Naive thymus-derived CD8-positive, alpha-beta T cell (primary cell): Measurements from ENCODE around the gene GRID2IP. TPM values are rescaled to one million over a fixed set of nuclear protein-coding genes. Genes with fewer than 3 reads are reported as not detected.
"Not testable (repeated sequence)": the region's sequence is repeated elsewhere in the genome, so short reads cannot be mapped to it uniquely, and the experiment has no call there.

Experiments used
- ATAC-seq, 2 donors: fragments of 150-1000 bp; cut with Tn5 transposase in 1 of 2; sonication (Bioruptor Pico), chemical (Tn5 transposase) in 1 of 2; 1 replicate in 1 of 2; 2 replicates in 1 of 2; pipeline ENCODE4 v1.10.0; 2021; ENCODE audit warnings: mild to moderate bottlenecking in 2 of 2, moderate library complexity in 2 of 2
- POLR2A ChIA-PET: fragments of 350-600 bp; sonication (Branson Sonifier 250); formaldehyde crosslinking; loops from one replicate; lab custom pipeline; 2021; ENCODE audit warnings: antibody characterized with exemption; lab: Charles Lee
- DNase-seq, 10 donors: peaks; one replicate each; pipeline versions ENCODE4 v3.0.0 to v3.0.0-alpha.2; 2020 to 2022
- H3K27ac Mint-ChIP-seq, 10 donors: one replicate each; pipeline ENCODE4 v1.8.0; 2020 to 2022; ENCODE audit warnings: mild to moderate bottlenecking in 10 of 10, mixed read lengths in 10 of 10, moderate library complexity in 4 of 10, inconsistent platforms in 1 of 10
- H3K27me3 Mint-ChIP-seq, 5 donors: one replicate each; pipeline ENCODE4 v1.8.0; 2021 to 2022; ENCODE audit warnings: mixed read lengths in 5 of 5
- H3K36me3 Mint-ChIP-seq, 3 donors: one replicate each; pipeline ENCODE4 v1.8.0; 2020 to 2022; ENCODE audit warnings: mixed read lengths in 3 of 3, mild to moderate bottlenecking in 2 of 3, inconsistent platforms in 1 of 3
- H3K4me1 Mint-ChIP-seq, 4 donors: one replicate each; pipeline ENCODE4 v1.8.0; 2021 to 2022; ENCODE audit warnings: mixed read lengths in 4 of 4
- H3K4me3 Mint-ChIP-seq, 10 donors: one replicate each; pipeline ENCODE4 v1.8.0; 2020 to 2022; ENCODE audit warnings: mild to moderate bottlenecking in 10 of 10, mixed read lengths in 10 of 10, moderate library complexity in 6 of 10, inconsistent platforms in 1 of 10
- H3K9me3 Mint-ChIP-seq, 9 donors: one replicate each; pipeline ENCODE4 v1.8.0; 2020 to 2022; ENCODE audit warnings: mixed read lengths in 9 of 9, mild to moderate bottlenecking in 3 of 9, inconsistent platforms in 1 of 9, moderate library complexity in 1 of 9
- polyA plus RNA-seq, 3 donors: library from polyadenylated mRNA; unstranded; fragments of 300-500 nt; fragmentation: Illumina TruSeq; gene quantifications; one replicate each; pipeline ENCODE4 v1.2.3, GENCODE V29; 2021
- total RNA-seq, 8 experiments: library from RNA in 2 of 8; stranded (reverse) in 2 of 8; gene quantifications; one replicate each; pipeline ENCODE4 v1.2.3 and lab custom pipeline; 2021 to 2026

The GRID2IP gene
- total RNA-seq (1 to 10 TPM; 2.6 TPM), polyA plus RNA-seq (under 1 TPM in 2 of 3 donors, not detected in 1; 0.05 to 0.09 TPM), total RNA-seq (lab: John Stamatoyannopoulos, UW) (0.06 to 3.4 (median 1.6) reads per million in 6 experiments)

DNA sequence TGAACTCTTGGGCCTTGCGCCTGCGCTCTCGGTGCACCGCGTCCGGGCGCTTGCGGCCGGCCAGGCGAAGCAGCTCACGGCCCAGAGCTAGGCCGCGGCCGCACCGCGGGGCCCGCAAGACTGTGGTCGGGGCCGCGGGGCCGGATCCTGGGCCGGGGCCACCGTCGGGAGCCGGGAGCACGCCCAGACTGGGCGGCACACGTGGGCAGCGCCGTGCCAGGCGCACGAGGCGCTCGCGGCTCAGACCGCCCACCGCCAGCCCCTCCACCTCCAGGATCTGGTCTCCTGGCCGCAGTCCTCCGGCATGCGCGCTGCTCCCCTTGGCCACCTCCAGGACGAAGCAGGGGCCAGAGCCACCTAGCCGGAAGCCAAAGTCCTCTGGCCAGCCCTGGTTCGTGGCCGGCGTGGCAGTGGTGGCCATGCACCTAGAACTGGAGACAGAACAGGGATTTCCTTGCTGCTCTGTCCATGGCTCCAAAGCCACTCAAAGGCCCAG, at the start of gene GRID2IP:
GRID2IP (minus strand) TSS at position 446 of the 496 bp plus-strand sequence; CDS start at position 421, 25 bp downstream.
- Mint-ChIP-seq H3K4me1 (peaks cover 2 to 16% (median 12%) of the 10 kb centered on the region in 4 donors), H3K36me3 (no peaks in the 10 kb centered on the region), H3K4me3 (no peak within 1 kb of the TSS), H3K27ac (peak within 1 kb of the TSS in 2 of 10 donors; percentile 44 to 91), H3K9me3 (no peaks in the 10 kb centered on the region), H3K27me3 (no peaks in the 10 kb centered on the region)
- ATAC-seq: no peak
- POLR2A ChIA-PET: no interaction called here
- no peak for DNase-seq

DNA sequence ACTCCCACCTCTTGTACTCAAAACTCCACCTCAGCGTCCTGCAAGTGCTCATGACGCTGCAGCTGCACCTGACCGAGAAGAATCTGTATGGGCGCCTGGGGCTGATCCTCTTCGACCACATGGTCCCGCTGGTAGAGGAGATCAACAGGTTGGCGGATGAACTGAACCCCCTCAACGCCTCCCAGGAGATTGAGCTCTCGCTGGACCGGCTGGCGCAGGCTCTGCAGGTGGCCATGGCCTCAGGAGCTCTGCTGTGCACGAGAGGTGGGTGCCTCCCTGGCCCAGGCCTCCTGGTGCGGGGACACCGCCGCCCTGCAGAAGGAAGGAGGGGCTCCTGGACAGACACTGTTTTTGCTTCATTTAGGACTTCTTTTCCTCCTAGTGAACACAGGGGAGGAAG, 48.8 kb upstream of the GRID2IP start:
- ATAC-seq (no peak), DNase-seq (no peak)
- no peak overlapping the region for H3K4me3 Mint-ChIP-seq
- peaks cover 2 to 33% (median 14%) of the 10 kb centered on the region in 4 donors for H3K4me1 Mint-ChIP-seq
- POLR2A ChIA-PET: no interaction called here
- no peaks in the 10 kb centered on the region for H3K27me3 Mint-ChIP-seq
- peak overlapping the region in 1 of 10 donors; percentile 31 for H3K27ac Mint-ChIP-seq
- peaks cover 0 to 84% (median 18%) of the 10 kb centered on the region in 3 donors for H3K36me3 Mint-ChIP-seq
- no peaks in the 10 kb centered on the region for H3K9me3 Mint-ChIP-seq

DNA sequence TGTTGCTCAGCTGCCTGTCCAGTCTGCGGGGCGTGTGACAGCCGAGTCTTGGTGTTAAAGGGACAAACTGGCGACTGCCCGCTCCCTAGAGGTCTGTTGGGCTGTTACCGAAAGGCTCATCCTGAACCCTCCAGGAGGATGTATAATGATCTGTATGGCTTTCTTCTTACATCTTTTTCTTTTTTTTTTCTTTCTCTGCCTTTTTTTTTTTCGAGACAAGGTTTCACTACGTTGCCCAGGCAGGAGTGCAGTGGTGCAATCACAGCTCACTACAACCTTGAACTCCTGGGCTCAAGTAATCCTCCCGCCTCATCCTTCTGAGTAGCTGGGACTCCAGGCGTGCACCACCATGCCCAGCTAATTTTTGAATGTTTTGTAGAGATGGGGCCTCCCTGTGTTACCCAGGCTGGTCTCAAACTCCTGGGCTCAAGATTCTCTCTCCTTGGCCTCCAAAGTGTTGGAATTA, 39.4 kb upstream of the GRID2IP start:
- Mint-ChIP-seq H3K36me3 (peaks cover 0 to 67% (median 18%) of the 10 kb centered on the region in 3 donors), H3K4me1 (peaks cover 5 to 48% (median 21%) of the 10 kb centered on the region in 4 donors), H3K27me3 (no peaks in the 10 kb centered on the region), H3K9me3 (no peaks in the 10 kb centered on the region), H3K27ac (peak overlapping the region; percentile 83 to 96 (median 92)), H3K4me3 (peak overlapping the region; percentile 82 to 95 (median 94))
- DNase-seq (no peak), ATAC-seq (no peak)
- POLR2A ChIA-PET: interaction anchor here (0.6 to 3.6 kb wide), 11 partner anchors 10 to 667 kb away, joined by 3 to 50 read pairs (median 3); partner anchors contain the start of gene ZDHHC4

DNA sequence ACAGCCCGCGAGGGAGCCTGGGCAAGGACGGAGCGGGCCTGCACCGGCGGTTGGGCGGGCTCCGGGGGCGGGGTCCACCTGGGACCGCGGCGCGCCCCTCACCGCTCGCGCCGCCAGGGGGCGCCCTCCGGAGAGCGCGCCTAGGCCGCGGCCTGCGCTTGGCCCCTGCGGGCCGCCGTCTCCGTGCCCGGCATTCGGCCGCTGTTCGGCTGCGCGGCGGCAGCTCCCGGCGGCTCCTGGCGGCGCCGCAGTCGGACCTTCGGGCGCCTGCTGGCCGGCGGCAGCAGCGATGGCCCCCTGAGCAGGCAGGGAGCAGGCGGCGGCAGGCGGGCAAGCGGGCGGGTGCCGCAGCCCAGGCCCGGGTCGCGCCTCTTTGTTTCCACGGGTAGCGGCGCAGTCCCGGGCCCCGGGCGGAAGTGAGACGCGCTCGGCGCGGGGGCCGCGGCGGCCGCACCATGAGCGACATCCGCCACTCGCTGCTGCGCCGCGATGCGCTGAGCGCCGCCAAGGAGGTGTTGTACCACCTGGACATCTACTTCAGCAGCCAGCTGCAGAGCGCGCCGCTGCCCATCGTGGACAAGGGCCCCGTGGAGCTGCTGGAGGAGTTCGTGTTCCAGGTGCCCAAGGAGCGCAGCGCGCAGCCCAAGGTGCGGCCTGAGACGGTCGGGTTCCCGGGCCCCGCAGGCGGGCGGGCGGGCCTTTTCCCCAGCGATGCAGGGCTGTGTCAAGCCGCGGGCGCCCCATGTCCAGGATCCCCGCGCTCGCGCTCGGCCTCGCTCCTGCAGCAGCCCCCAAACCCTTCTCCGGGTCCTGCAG, 38.8 kb upstream of the GRID2IP start, which contains the start of gene INTS15:
INTS15 (plus strand) TSS at position 193 of the 816 bp plus-strand sequence; CDS start at position 456, 263 bp downstream.
- Mint-ChIP-seq H3K27ac (peak within 1 kb of the TSS; percentile 83 to 96 (median 92)), H3K9me3 (no peaks in the 10 kb centered on the region), H3K36me3 (peaks cover 0 to 66% (median 20%) of the 10 kb centered on the region in 3 donors), H3K4me1 (peaks cover 5 to 43% (median 20%) of the 10 kb centered on the region in 4 donors), H3K27me3 (no peaks in the 10 kb centered on the region), H3K4me3 (peak within 1 kb of the TSS; percentile 82 to 95 (median 94))
- ATAC-seq (peak; percentile 88 to 89), DNase-seq (peak; percentile 67 to 95 (median 88))
- POLR2A ChIA-PET: interaction anchor here (0.7 to 3.6 kb wide), 15 partner anchors 10 to 668 kb away, joined by 3 to 50 read pairs (median 3); partner anchors contain the start of genes ZDHHC4, ZNF316 and ZNF853

DNA sequence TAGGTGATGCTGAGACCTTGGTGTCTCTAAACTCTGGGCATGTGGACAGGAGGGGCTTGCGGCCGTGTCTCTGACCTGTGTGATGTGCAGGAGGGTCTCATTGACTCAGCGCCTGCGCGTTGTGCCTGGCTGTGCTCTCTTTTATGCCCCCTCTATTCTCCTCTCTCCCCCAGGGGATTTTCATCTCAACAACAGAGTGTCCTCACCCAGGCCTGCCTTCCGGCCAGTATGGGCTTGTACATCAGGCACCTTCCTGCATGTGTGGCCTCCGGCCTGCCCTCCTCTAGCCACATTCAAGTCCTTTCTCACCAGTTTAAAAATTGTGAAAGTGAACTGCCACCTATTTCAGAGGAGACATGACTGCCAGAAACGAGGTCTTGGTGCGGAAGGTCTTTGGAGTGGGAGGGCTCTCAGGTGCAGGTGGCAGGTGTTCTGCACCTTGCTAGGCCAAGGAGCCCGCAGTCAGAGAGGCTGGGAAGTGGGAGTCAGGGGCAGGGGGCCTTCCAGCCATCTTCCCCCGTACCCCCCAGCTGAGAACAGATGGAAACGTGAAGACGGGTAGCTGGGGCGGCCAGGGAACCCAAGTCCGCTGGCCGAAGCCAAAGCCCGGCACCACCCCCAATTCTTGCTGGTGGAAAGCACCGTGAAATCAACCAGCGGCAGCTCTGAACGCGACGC, 38.0 kb upstream of the GRID2IP start:
- H3K27me3 Mint-ChIP-seq: no peaks in the 10 kb centered on the region
- ATAC-seq: no peak
- H3K4me3 Mint-ChIP-seq: peak overlapping the region; percentile 64 to 93 (median 71)
- peak overlapping the region; percentile 46 to 94 (median 84) for H3K27ac Mint-ChIP-seq
- POLR2A ChIA-PET: interaction anchor here (0.7 to 3.6 kb wide), 11 partner anchors 9 to 62 kb away, joined by 3 to 50 read pairs (median 3); partner anchors contain the start of genes ZDHHC4, ZNF316 and ZNF853
- H3K4me1 Mint-ChIP-seq: peaks cover 5 to 39% (median 20%) of the 10 kb centered on the region in 4 donors
- DNase-seq: no peak
- no peaks in the 10 kb centered on the region for H3K9me3 Mint-ChIP-seq
- H3K36me3 Mint-ChIP-seq: peaks cover 0 to 67% (median 20%) of the 10 kb centered on the region in 3 donors

DNA sequence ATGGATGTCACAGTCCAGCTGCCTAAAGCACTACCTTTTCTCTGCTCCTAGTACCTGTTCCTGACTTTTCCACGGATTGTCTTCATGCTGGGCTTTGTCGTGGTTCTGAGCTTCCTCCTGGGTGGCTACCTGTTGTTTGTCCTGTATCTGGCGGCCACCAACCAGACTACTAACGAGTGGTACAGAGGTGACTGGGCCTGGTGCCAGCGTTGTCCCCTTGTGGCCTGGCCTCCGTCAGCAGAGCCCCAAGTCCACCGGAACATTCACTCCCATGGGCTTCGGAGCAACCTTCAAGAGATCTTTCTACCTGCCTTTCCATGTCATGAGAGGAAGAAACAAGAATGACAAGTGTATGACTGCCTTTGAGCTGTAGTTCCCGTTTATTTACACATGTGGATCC, 37.3 kb upstream of the GRID2IP start:
- POLR2A ChIA-PET: no interaction called here
- H3K4me3 Mint-ChIP-seq: peak overlapping the region in 9 of 10 donors; percentile 47 to 93 (median 68)
- DNase-seq (no peak), ATAC-seq (no peak)
- peak overlapping the region in 9 of 10 donors; percentile 2 to 94 (median 65) for H3K27ac Mint-ChIP-seq
- H3K4me1 Mint-ChIP-seq: peaks cover 5 to 36% (median 20%) of the 10 kb centered on the region in 4 donors
- H3K27me3 Mint-ChIP-seq: no peaks in the 10 kb centered on the region
- no peaks in the 10 kb centered on the region for H3K9me3 Mint-ChIP-seq
- peaks cover 0 to 65% (median 21%) of the 10 kb centered on the region in 3 donors for H3K36me3 Mint-ChIP-seq

DNA sequence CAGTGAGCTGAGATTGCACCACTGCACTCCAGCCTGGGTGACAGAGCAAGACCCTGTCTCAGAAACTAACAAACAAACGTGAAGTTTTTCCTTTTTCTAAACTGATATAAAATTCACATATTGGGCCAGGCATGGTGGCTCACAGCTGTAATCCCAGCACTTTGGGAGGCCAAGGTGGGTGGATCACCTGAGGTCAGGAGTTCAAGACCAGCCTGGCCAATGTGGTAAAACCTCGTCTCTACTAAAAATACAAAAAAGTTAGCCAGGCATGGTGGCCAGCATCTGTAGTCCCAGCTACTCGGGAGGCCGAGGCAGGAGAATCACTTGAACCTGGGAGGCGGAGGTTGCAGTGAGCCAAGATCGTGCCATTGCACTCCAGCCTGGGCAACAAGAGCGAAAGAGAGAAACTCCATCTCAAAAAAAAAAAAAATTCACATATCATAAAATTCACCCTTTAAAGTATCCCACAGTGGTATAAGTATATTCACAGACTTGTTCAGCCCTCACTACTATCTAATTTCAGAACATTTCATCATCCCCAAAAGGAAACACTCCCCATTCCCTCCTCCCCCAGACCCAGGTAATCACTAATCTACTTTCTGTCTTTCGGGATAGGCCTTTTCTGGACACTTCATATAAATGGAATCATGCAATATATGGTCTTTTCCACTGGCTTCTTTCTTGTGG, 34.6 kb upstream of the GRID2IP start:
- not testable (repeated sequence) for H3K9me3 Mint-ChIP-seq, DNase-seq, H3K27me3 Mint-ChIP-seq, ATAC-seq
- Mint-ChIP-seq H3K36me3 (peaks cover 5 to 68% (median 34%) of the 10 kb centered on the region in 3 donors), H3K4me1 (peaks cover 9 to 12% (median 11%) of the 10 kb centered on the region in 4 donors), H3K4me3 (peak overlapping the region in 1 of 10 donors; percentile 41), H3K27ac (peak overlapping the region in 1 of 10 donors; percentile 73)
- POLR2A ChIA-PET: interaction anchor here (1.0 kb wide), 1 partner anchor 8 kb away, joined by 3 read pairs; no protein-coding TSS in a partner anchor

DNA sequence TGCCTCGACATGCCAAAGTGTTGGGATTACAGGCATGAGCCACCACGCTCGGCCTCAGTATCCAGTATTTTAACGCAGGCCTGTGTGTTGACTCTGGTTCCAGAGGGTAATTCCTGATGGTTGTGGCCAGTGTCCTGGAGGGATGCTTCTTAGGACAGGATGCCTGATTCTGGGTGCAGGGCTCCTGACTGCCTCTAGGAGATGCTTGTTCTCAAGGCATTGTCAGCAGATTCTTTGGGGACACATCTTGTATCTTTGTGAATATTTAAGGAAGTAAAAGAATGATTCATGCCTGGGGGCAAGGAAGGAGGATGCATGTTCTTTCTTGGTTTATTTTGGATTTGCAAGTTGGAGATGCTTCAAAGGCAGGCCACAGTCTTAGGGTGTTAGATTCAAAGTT, 28.2 kb upstream of the GRID2IP start:
- POLR2A ChIA-PET: interaction anchor here (1.9 kb wide), 1 partner anchor 11 kb away, joined by 6 read pairs; the partner anchor contains the start of gene INTS15
- Mint-ChIP-seq H3K9me3 (no peaks in the 10 kb centered on the region), H3K27ac (peak overlapping the region; percentile 13 to 97 (median 83)), H3K4me1 (peaks cover 7 to 31% (median 17%) of the 10 kb centered on the region in 4 donors), H3K36me3 (peaks cover 5 to 42% (median 22%) of the 10 kb centered on the region in 3 donors), H3K4me3 (peak overlapping the region in 9 of 10 donors; percentile 3 to 92 (median 45)), H3K27me3 (no peaks in the 10 kb centered on the region)
- ATAC-seq: no peak
- DNase-seq: no peak

DNA sequence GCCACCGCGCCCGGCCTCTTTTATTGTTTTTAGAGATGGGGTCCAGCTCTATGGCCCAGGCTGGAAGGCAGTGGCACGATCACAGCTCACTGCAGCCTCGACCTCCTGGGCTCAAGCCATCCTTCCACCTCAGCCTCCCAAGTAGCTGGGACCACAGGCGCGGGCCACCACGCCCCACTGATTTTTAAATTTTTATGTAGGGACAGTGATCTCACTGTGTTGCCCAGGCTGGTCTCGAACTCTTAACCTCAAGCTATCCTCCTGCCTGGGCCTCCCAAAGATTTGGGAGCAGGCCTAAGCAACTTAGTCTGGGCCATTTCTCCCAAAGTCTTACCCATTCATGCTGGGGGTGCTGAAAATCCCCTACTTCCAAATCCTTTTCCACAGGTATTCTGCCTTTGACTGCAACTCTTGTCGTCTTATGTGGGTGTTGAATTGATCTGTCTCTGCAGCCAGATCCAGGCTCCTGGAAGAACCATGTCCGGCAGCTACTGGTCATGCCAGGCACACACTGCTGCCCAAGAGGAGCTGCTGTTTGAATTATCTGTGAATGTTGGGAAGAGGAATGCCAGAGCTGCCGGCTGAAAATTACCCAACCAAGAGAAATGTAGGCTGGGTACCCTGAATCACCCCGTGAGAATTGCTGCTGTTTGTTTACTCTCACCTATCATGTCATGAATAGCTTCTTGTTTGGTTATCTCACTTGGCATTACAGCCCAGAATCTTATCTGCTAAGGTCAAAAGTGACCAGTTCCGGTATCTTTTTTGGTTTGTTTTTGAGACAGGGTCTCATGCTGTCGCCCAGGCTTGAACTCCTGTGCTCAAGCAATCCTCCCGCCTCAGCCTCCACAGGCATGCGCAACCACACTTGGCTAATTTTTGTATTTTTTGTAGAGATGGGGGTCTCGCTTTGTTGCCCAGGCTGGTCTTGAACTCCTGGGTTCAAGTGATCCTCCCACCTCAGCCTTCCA, 27.1 kb upstream of the GRID2IP start:
- Mint-ChIP-seq H3K4me1 (peaks cover 7 to 31% (median 17%) of the 10 kb centered on the region in 4 donors), H3K27me3 (no peaks in the 10 kb centered on the region), H3K9me3 (no peaks in the 10 kb centered on the region), H3K27ac (peak overlapping the region; percentile 69 to 97 (median 95)), H3K4me3 (peak overlapping the region; percentile 81 to 92 (median 90)), H3K36me3 (peaks cover 5 to 34% (median 18%) of the 10 kb centered on the region in 3 donors)
- POLR2A ChIA-PET: interaction anchor here (0.6 to 5.3 kb wide), 8 partner anchors 7 to 307 kb away, joined by 3 to 50 read pairs (median 4); partner anchors contain the start of gene INTS15
- DNase-seq (no peak), ATAC-seq (no peak)

DNA sequence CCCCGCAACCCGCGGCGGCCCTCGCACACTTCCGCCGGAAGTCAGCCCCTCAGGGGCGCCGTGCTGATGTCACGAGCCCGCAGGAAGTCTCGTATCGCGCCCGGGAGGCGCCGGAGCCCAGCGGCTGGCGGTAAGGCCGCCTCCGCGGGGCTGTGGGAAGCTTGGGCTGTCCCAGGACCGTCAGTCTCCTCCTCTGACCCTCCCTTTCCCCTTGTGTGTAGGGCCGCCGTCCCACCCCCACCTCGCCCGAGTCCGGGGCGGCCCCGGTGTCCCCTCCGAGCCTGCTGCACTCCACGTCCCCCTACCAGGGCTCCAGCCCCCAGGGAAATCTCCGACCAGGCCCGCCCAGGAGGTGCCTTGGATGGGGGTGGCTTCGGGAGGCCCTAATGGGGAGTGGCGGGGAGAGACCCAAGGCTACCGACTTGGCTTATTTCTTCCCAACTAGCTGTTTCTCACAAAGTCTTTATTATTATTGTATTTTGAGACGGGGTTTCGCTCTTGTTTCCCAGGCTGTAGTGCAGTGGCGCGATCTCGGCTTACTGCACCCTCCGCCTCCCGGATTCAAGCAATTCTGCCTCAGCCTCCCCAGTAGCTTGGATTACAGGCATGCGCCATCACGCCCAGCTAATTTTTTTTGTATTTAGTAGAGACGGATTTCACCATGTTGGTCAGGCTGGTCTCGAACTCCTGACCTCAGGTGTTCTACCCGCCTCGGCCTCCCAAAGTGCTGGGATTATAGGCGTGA, 26.3 kb upstream of the GRID2IP start, which contains the start of gene ZDHHC4:
ZDHHC4 (plus strand) TSS at position 86 of the 745 bp plus-strand sequence. CDS start 3,108 bp downstream, outside the sequence.
- peak; percentile 78 to 91 (median 86) for DNase-seq
- H3K4me1 Mint-ChIP-seq: peaks cover 7 to 31% (median 17%) of the 10 kb centered on the region in 4 donors
- H3K27ac Mint-ChIP-seq: peak within 1 kb of the TSS; percentile 86 to 97 (median 95)
- ATAC-seq: peak; percentile 95
- peaks cover 5 to 27% (median 15%) of the 10 kb centered on the region in 3 donors for H3K36me3 Mint-ChIP-seq
- POLR2A ChIA-PET: interaction anchor here (0.6 to 5.3 kb wide), 9 partner anchors 8 to 1361 kb away, joined by 3 to 50 read pairs (median 4); partner anchors contain the start of gene INTS15
- H3K27me3 Mint-ChIP-seq: no peaks in the 10 kb centered on the region
- H3K4me3 Mint-ChIP-seq: peak within 1 kb of the TSS; percentile 81 to 92 (median 90)
- no peaks in the 10 kb centered on the region for H3K9me3 Mint-ChIP-seq
